Body of pancreas (tissue), 4 donors: ENCODE measurements around the gene CCSER1.

ENCODE experiments used
- POLR2A ChIP-seq, 3 donors: fragments of 450-650 bp; IDR thresholded peaks; one replicate each; pipeline ENCODE4 v1.6.1; 2016; ENCODE audit warnings: antibody characterized with exemption in 3 of 3, mild to moderate bottlenecking in 2 of 3
- TF ChIP-seq, protein P1 (sequence below), 7 experiments: fragments of 450-650 bp in 4 of 7; fragments of 200-600 bp in 3 of 7; sonication (generic) in 3 of 7; IDR thresholded peaks; one replicate each; pipeline ENCODE4 v1.5.1; 2016 to 2019; ENCODE audit warnings: antibody characterized with exemption in 7 of 7

DNA sequence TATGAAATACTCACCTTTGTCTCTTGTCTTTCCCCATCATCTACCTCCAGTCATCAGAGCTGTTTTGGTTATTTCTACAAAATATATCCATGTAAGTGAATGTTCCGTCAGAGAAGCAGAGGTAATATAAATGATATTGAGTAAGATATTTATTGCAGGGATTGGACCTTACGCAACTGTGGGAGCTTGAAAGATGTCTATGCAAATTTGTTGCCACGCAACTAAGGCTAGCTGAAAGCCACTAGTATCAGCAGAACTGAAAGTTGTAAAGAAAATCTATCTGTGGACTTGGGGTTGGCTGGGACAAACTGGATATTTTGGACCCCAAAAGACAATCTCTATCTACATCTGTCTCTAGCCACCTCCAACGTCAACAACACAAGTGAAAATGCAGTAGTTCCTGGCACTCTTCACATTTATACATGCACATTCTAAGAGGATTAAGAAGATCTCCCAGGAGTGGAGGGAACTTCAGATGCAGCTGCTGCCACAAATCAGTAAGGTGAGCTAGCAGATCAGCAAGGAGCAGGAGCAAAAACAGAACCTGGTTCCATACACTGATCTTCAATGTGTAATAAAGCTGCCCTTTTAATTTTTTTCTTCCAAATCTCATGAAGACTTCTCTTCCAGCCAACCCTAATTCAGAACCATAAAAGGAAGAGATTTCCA lies 8.5 kb upstream of the CCSER1 start:
- TF ChIP-seq, protein P1, sequence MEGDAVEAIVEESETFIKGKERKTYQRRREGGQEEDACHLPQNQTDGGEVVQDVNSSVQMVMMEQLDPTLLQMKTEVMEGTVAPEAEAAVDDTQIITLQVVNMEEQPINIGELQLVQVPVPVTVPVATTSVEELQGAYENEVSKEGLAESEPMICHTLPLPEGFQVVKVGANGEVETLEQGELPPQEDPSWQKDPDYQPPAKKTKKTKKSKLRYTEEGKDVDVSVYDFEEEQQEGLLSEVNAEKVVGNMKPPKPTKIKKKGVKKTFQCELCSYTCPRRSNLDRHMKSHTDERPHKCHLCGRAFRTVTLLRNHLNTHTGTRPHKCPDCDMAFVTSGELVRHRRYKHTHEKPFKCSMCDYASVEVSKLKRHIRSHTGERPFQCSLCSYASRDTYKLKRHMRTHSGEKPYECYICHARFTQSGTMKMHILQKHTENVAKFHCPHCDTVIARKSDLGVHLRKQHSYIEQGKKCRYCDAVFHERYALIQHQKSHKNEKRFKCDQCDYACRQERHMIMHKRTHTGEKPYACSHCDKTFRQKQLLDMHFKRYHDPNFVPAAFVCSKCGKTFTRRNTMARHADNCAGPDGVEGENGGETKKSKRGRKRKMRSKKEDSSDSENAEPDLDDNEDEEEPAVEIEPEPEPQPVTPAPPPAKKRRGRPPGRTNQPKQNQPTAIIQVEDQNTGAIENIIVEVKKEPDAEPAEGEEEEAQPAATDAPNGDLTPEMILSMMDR (IDR thresholded peaks at IDR 0.05), result no peak
- no peak for TF ChIP-seq POLR2A (IDR thresholded peaks at IDR 0.05)
